Activated T-helper 1 cell treated with Interleukin-2 at 50 U/mL for 16 hours (primary cell): ENCODE measurements around the gene HNRNPU.
A peak's percentile ranks its signal among the peaks of the same experiment; 100 is the strongest.
"Not testable (repeated sequence)": the region's sequence is repeated elsewhere in the genome, so short reads cannot be mapped to it uniquely, and the experiment has no call there.

ENCODE experiments used
- DNase-seq: peaks from one replicate; pipeline ENCODE4 v3.0.0-alpha.2; 2020; ENCODE audit warnings: low read depth

Gene HNRNPU

DNA sequence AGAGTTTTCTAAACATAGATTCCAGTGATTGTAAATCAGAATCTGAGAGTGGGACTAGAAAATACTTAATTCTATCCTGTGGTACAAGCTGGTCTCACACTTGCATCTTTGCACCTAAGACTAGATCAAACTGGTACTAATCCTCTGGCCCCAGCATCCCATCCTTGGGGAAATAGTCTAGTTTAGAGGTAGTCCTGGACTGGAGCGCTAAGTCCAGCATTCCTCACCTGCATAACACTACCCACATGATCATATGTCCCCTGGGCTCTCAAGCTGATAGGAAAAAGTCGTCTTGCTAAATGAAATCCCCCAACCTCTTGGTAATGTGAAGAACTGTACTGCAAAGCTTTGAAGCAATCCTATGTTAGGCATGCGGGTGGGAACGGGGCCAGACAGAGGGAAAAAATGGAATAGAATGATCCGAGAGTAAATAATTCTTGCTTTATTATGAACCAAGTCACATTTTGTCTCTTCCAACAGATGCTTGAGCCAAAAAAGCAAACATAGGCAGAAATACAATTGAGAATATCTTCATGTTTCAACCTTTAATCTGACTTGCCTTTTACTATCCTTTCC, 24.0 kb downstream of the HNRNPU start:
- DNase-seq: no peak

DNA sequence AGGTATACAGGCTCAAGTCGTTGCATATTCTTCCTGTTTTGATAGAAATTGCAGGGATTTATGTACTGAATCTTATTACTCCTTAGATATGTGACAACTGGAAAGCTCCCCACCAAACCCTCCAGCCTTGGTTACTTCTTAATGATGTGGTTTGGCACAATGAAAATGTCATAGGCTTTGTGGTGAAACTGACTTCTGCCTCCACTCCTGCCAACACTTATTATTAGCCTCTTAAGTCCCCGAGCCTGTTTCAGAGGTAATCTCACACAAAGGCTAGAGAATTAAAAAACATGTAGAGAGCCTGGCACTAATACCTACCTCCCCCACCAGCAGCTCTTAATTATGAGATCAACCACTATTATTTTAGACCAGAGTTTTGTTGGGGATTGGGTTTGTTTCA, 24.7 kb downstream of the HNRNPU start:
- no peak for DNase-seq

DNA sequence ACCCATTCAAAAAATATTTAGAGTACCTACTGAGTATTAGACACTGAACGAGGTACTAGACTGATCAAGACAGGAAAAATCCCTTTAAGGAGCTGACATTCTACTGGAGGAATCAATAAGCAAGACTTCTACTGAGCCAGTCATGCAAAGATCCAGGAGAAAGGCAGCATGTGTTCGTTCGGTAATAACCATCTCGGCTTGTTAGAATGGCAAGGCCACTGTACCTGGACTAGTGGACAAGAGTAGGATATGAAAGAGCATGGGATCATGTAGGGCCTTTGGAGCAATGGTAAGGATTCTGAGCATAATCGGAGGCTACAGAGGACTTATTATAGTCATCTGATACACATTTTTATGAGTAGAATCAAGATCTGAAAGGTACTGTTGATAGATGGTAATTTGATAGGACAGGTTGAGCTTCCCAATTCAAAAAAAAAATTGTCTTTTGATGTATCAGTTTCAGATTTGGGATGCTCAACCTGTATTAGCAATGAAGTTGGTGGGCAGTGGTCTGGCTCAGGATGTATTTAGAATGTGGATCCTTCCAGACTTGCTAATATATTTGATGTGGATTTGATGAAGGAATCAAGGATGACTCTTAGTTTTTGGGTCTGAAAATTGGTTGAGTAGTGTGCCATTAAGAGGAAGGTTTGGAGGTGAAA, 26.6 kb downstream of the HNRNPU start:
- DNase-seq: no peak

DNA sequence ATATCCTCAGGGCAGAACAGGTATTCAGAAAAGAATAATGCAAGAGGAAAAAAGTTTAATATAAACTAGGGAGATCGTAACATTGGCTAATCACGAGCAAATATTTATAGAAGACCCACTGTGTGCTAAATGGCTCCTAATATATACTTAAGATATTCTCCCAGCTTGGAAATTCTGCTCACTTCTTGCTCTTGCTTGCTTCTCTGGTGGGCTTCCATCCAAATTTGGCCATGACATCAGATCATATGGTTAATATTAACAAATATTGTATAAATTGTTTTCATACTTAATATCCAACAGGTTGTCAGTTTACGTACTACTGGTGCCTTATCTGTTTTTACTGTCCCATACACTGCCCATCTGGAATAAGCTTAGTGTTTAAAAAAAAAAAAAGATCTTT, 27.8 kb downstream of the HNRNPU start:
- no peak for DNase-seq

DNA sequence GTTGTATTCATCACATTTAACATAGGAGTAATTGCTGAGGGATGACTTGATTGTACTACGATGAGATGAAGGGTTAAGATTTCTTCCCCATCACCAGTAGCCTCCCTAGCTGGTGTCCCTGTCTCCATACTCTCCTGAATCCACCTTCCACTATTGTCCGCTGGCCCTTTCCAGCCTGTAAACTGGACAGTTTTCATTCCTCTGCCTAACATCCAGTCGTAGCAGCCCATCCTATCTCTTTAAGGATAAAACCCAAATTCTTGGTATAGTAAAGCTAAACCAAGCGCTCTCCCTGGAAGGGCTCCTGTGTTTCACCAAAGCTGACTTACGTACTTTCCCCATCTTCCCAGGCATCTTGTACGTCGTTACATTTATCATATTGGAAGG, 28.2 kb downstream of the HNRNPU start:
- DNase-seq: no peak

DNA sequence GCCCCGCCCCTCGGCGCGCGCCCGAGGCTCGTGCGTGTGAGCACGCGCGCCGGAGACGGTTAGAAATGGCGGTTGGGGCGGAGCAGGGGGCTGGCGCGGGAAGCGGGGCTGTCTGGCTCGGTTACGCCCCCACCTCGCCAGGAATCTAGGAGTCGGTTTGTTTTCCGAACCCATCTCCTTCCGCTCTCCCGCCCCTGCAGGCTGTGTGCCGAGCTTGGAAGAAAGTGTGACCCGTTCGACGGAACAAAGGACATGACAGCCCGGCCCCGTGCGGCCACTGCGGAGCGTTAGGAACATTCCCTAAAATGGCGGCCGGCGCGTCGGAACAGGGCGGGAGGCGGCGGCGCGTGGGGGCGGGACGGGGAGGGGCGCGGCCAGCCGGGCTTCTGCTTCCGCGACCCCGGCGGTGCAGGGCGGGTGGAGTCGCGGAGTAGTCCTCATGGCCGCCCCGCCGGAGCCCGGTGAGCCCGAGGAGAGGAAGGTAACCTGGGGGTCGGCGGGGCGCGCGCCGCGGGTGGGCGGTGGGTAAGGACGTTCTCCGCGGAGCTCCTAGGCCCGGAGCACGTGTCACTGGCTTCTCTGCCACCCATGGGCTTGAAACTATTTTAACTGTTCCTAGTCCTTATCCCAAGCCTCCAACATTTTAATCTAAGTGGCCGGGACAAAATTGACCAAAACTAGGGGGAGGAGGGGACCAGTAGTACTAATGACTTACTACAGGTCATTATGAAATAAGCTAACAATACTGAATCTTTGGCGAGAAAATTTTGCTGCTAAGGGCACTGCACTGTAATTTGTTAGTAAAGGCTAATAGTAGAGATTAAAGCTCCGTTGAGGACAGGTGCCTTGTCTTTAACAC, 28.8 kb downstream of the HNRNPU start, which contains the start of gene COX20:
Gene COX20, plus strand, starts transcription at position 383 of the 859 bp plus-strand sequence. Its CDS starts 57 bp downstream, at position 440.
- DNase-seq: peak; percentile 87

DNA sequence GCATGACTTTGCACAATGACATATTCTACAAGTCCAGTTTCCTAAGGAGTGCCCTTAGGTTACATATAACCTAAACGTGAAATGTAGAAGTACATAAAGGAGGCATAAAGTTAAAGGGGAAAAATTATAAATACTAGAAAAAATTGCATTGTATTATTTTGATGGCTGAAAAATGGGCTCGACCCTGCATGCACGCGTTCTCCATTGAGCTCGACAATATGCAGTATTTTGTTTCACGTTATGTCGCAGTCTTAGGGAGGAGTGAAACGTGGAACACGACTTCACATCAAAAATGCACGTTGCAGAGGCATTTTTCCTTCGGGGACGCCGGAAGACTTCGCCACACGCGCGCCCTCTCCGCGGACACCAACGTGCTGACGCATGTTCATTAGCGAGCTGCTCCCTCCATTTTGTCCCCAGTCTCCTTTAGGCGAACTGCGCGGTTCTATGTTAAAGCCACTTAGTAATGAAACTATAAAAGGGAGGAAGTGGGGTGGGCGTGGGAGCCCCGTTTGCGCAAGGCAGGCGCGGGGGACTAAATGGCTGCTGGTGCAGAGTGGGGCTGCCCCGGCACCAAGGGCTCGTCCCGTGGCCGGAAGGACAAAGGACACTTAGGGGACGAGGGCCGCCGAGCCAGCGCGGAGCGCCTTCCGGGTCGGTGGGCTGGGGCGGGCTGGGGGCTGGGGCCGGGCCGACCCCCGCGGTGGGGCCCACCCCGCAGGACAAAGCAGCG, 29.6 kb downstream of the HNRNPU start:
- DNase-seq: peak; percentile 76

DNA sequence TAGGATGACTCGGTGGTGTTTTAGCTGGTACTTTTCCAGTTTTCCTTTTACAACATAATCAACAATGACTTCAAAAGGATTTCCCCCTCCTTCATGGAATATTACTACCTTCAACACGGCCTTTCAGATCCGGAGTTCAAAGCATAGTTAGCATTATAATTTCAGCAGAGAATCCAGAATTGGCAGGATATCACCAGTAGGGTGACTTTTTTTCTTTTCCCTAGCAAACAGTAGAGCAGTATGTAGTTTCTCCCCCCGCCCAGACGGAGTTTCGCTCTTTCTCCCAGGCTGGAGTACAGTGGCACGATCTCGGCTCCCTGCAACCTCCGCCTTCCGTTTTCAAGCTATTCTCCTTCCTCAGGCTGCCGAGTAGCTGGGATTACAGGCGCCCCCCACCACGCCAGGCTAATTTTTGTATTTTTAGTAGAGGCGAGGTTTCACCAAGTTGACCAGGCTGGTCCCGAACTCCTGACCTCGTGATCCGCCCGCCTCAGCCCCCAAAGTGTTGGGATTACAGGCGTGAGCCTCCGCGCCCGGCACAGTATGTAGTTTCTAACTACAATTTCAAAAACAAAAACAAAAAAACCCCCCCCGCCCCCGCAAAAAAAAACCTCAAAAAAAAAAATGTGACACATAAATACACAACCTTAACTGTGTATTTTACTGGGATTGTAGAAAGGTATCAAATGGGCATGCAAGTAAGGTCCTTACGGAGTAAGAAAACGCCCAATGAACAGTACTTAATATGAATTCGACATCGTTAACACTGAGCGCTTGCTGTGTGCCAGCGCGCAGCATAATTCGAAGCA, 30.4 kb downstream of the HNRNPU start:
- peak; percentile 24 for DNase-seq

DNA sequence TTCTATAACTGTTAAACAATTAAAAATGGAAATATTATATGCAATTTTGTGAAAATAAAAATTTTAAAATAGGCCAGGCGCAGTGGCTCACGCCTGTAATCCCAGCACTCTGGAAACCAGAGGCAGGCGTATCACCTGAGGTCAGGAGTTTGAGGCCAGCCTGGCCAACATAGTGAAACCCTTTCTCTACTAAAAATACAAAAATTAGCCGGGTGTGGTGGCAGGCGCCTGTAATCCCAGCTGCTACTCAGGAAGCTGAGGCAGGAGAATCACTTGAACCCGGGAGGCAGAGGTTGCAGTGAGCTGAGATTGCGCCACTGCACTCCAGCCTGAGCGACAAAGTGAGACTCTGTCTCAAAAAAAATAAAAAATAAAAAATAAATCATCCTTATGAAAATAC, 31.1 kb downstream of the HNRNPU start:
- DNase-seq: not testable (repeated sequence)

DNA sequence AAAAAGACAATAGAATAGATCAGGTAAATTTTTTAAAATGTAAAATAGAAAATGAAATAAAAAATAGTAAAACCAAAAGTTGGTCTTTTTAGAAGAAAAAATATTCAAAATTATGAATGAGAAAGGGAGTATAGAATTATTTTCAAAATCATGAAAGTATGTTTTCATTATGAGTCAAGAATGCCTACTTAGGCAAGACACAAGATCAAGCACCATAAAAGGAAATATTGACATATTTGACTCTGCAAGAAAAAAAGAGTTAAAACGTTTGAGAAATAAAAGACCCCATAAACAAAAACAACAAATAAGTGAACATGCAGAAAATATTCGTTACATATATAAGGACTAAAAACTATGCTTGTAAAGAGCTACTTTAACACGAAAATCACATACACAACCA, 33.7 kb downstream of the HNRNPU start:
- no peak for DNase-seq

DNA sequence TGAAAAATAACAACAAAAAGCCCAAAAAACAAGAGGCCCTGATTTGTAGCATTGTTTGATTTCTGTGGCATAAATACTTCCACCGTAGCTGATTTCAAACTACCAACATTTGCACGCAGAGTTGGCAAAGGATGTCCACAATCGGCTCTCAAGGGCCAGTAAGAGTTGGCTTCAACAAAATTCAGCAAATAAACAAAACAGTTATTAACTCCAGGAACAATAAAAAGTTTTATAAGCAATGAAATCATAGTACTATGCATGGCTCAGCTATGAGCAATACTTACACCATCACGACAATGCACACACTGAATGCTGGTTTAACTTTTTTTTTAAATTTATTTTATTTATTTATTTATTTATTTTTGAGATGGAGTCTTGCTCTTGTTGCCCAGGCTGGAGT, 37.6 kb downstream of the HNRNPU start:
- no peak for DNase-seq

DNA sequence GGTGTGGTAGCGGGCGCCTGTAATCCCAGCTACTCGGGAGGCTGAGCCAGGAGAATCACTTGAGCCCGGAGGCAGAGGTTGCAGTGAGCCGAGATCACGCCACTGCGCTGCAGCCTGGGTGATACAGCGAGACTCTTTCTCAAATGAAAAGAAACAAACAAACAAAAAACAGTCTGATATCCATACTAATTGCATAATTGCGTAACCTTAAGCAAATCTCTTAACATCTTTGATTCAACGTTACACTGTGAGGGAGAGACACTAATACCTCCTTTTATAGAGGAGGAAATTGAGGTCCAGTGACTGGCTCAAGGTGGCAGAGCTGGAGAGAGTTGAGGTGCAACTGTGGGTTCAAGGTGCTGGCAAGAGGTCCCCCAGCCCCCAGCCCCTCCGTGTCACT, 41.5 kb downstream of the HNRNPU start:
- DNase-seq: no peak

DNA sequence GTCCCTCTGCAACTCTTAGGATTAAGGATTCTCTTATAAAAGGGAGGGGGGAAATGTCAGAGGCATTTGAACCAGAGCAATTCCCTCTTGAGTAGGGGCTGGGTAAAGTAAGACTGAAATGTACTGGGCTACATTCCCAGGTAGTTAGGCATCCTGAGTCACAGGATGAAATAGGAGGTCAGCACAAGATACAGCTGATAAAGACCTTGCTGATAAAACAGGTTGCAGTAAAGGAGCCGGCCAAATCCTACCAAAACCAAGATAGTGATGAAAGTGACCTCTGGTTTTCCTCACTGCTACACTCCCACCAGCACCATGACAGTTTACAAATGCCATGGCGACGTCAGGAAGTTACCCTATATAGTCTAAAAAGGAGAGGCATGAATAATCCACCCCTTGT, 43.2 kb downstream of the HNRNPU start:
- DNase-seq: no peak

DNA sequence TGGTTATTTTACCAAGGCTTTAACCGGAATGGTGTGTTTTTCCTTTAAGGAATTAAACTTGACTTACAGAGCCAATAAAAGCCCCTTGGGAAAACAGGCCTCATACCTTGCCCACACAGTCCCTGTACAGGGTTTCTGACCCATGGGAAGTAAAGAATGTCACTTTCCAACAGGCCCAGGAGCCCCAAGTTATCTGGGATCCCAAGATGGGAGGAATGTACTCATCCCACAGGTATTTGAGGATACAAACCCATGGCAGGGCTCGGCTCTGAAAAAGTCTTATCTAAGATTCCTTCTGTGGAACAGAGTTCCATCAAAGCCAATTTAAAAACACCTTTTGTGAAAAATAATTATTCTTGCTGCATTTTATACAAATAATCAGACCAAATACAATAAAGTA, 44.2 kb downstream of the HNRNPU start:
- DNase-seq: no peak

DNA sequence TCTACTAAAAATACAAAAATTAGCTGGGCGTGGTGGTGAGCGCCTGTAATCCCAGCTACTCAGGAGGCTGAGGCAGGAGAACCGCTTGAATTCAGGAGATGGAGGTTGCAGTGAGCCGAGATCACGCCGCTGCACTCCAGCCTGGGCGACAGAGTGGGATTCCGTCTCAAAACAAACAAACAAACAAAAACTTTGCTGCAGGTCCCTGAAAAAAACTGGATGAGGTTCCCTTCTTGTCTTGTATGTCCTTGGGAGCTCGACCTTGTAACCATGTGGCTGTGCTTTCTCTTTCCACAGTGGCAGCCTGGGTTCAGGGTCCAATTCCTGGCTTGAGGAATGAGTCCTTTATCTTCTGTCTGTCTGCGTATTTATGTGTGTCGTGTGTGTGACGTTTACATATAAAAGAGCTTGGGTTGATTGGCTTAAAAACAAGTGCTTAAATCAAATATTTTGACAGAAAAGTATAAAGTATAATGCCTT, 46.9 kb downstream of the HNRNPU start:
- no peak for DNase-seq

DNA sequence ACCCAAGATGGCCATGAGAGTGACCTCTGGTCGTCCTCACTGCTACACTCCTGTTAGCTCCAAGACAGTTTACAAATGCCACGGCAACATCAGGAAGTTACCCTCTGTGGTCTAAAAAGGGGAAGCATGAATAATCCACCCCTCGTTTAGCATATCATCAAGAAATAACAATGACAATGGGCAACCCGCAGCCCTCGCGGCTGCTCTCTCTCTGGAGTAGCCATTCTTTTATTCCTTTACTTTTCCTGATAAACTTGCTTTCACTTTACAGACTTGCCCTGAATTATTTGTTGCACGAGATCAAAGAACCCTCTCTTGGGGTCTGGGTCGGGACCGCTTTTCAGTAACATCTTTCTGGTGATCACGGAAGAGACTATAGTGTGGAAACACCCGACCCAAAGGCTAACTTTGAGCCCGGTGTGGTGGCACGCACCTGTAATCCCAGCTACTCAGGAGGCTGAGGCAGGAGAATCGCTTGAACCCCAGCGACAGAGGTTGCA, 48.7 kb downstream of the HNRNPU start:
- no peak for DNase-seq

DNA sequence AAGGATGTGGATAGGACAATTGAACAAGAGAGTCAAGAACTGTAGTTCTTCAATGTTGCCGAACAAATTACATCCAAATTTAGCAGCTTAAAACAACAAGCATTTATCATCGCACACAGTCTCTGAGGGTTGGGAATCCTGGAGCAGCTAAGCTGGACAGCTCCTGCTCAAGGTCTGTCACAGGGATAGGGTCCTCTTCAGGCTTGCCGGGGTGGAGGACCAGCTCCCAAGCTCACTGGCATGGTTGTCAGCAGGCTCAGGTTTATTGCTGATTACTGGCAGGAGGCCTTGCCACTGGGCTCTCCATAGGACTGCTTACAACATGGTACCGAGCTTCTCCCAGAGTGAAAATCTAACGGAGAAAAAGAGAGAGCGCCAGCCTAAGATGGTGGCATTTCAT, 51.0 kb downstream of the HNRNPU start:
- no peak for DNase-seq

DNA sequence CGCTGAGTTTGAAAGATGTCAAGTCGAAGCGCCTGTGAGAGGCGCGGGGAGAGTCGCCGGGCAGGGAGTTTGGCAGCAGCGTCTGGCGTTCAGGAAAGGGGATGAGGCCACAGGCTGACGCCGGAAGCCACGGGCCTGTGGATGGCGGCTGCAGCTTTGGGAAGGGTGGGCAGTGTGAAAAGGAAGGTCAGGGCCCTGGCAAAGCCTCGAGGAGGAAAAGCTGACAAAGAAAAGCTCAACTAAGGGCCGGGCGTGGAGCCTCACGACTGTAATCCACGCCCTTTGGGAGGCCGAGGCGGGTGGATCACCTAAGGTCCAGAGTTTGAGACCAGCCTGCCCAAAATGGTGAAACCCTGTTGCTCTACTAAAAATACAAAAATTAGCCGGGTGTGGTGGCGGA, 54.1 kb downstream of the HNRNPU start:
- no peak for DNase-seq

DNA sequence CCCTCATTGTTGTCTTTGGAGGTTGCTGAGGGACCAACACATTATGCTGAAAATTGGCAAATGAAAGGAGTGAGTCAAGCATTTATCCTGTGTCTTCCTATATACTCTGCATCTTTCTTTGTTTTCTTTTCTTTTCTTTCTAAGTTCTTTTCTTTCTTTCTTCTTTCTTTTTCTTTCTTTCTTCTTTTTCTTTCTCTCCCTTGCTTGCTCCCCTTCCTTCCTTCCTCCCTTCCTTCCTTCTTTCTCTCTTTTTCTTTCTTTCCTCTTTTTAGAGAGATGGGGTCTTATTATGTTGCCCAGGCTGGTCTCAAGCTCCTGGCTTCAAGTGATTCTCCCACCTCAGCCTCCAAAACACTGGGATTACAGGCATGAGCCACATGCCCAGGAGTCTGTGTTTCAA, 57.2 kb downstream of the HNRNPU start:
- no peak for DNase-seq

DNA sequence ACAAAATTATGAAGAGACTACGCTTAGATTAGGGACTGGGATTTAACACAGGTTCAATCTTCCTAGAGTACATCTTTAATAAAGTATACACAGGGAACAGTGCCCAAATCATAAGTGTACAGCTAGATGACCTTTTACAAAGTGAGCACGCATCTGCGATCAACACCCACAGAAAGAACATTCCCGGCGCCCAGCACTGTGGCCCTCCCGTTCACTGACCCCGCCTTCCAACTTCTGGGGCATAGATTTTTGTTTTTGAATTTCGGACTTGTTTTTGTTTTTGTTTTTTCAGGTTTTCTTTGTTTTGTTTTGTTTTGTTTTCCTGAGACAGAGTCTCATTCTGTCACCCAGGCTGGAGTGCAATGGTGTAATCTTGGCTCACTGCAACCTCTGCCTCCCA, 59.5 kb downstream of the HNRNPU start:
- no peak for DNase-seq

DNA sequence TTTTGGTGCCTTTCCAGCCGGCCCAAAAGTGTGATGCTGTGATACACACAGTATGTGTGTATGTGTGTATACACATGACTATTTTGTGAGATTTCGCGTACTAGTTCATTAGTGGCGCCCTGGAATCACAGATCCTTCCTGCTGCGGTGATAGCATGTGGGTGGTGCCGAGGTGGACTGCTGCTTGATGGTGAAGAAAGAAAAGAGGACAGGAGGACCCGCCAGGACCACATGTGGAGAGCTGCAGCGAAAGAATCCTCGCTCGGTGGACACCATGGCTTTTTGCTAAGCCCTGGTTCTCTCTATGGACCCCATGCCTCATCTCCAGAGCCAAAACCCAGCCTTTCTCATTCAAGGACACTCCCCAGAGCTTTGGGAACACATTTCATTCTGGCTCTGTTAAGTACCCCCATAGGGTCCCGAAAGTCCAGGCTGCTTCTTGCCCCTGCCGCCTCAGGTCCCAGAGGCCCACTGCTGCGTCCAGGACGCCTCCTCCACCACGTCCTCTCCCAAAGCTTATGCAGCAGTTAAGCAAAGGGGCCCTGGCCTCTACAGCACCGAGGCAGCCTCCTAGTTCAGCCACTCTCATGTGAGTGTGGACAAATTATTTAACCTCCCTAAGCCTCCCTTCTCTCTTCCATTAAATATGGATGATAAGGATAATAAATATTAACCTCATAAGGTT, 61.6 kb downstream of the HNRNPU start:
- DNase-seq: no peak
